Endothelial cell of umbilical vein (primary cell): ENCODE measurements around the gene FRK.

Source experiments
- EZH2 ChIP-seq: IDR thresholded peaks from 2 replicates; pipeline ENCODE4 v1.6.1; 2012; ENCODE audit warnings: borderline replicate concordance, low read depth, mild to moderate bottlenecking, moderate library complexity, low read length, inconsistent platforms; ENCODE audit not compliant: severe bottlenecking
- FOS ChIP-seq: IDR thresholded peaks from 2 replicates; pipeline ENCODE4 v1.6.1; 2011; ENCODE audit warnings: mild to moderate bottlenecking, low read length, moderate library complexity, borderline replicate concordance; ENCODE audit not compliant: insufficient read depth
- GATA2 ChIP-seq: IDR thresholded peaks from 2 replicates; pipeline ENCODE4 v1.7.0; 2011; ENCODE audit warnings: low read depth, mild to moderate bottlenecking, moderate library complexity, mixed read lengths, low read length; ENCODE audit not compliant: insufficient read length, insufficient read depth
- JUN ChIP-seq: IDR thresholded peaks from 2 replicates; pipeline ENCODE4 v1.6.1; 2011; ENCODE audit warnings: borderline replicate concordance, low read depth; ENCODE audit not compliant: insufficient read length, insufficient read depth
- MYC ChIP-seq: IDR thresholded peaks from one replicate; pipeline ENCODE4 v1.6.1; 2011; ENCODE audit warnings: mild to moderate bottlenecking, low read depth, low read length
- POLR2A ChIP-seq: IDR thresholded peaks from 2 replicates; pipeline ENCODE4 v1.6.1; 2012; ENCODE audit warnings: low read depth, mild to moderate bottlenecking, control low read depth, low read length
- POLR2AphosphoS5 ChIP-seq: IDR thresholded peaks from 2 replicates; pipeline ENCODE4 v1.6.1; 2012; ENCODE audit warnings: low read depth, mild to moderate bottlenecking, control low read depth, low read length, moderate library complexity; ENCODE audit not compliant: insufficient read depth
- TF ChIP-seq, protein P1 (sequence below), 2 donors: IDR thresholded peaks; 1 replicate in 1 of 2; 2 replicates in 1 of 2; pipeline ENCODE4 v1.5.1; 2011; ENCODE audit warnings: low read length in 2 of 2, mild to moderate bottlenecking in 2 of 2, moderate library complexity in 2 of 2, control low read depth in 1 of 2, inconsistent platforms in 1 of 2, low read depth in 1 of 2; ENCODE audit not compliant: insufficient read depth in 1 of 2; ENCODE audit errors: extremely low read depth in 1 of 2
- TF ChIP-seq, protein P2 (sequence below): IDR thresholded peaks from 2 replicates; pipeline ENCODE4 v1.6.1; 2011; ENCODE audit not compliant: insufficient read depth, insufficient read length

- no peak for TF ChIP-seq EZH2
- TF ChIP-seq, protein P1, sequence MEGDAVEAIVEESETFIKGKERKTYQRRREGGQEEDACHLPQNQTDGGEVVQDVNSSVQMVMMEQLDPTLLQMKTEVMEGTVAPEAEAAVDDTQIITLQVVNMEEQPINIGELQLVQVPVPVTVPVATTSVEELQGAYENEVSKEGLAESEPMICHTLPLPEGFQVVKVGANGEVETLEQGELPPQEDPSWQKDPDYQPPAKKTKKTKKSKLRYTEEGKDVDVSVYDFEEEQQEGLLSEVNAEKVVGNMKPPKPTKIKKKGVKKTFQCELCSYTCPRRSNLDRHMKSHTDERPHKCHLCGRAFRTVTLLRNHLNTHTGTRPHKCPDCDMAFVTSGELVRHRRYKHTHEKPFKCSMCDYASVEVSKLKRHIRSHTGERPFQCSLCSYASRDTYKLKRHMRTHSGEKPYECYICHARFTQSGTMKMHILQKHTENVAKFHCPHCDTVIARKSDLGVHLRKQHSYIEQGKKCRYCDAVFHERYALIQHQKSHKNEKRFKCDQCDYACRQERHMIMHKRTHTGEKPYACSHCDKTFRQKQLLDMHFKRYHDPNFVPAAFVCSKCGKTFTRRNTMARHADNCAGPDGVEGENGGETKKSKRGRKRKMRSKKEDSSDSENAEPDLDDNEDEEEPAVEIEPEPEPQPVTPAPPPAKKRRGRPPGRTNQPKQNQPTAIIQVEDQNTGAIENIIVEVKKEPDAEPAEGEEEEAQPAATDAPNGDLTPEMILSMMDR (IDR thresholded peaks at IDR 0.05; ENCODE audit: extremely low read depth in 1 of 2, insufficient read depth in 1 of 2, low read depth in 1 of 2, low read length in 2 of 2): no peak
- TF ChIP-seq POLR2AphosphoS5: no peak
- no peak for TF ChIP-seq MYC
- TF ChIP-seq FOS: no peak
- no peak for TF ChIP-seq POLR2A
- no peak for TF ChIP-seq JUN
- TF ChIP-seq, protein P2, sequence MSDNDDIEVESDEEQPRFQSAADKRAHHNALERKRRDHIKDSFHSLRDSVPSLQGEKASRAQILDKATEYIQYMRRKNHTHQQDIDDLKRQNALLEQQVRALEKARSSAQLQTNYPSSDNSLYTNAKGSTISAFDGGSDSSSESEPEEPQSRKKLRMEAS: no peak
- no peak for TF ChIP-seq GATA2
These were observed 29.9 kb downstream of the FRK start for GRCh38 chr6:116030770-116031169.
